ENCODE results near the gene VRTN.

- no peak for TF ChIP-seq POLR2A (IDR thresholded peaks at IDR 0.05; ENCODE audit: extremely low read depth, insufficient read length)
- TF ChIP-seq CTCF (IDR thresholded peaks at IDR 0.05; ENCODE audit: low read depth, low read length) = no peak
- TF ChIP-seq, protein P1, sequence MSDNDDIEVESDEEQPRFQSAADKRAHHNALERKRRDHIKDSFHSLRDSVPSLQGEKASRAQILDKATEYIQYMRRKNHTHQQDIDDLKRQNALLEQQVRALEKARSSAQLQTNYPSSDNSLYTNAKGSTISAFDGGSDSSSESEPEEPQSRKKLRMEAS (IDR thresholded peaks at IDR 0.05; ENCODE audit: low read depth, low read length) = no peak
- TF ChIP-seq MYC (IDR thresholded peaks at IDR 0.05; ENCODE audit: low read depth, low read length) = no peak
These were observed 55.5 kb downstream of the VRTN start for GRCh38 chr14:74403619-74404417.
